Hematopoietic multipotent progenitor cell treated with erythropoietin and hydrocortisone succinate and interleukin-3 and kit ligand, for 8 days (in vitro differentiated cells): ENCODE measurements around the gene RPS23.

Source experiments
- DNase-seq: peaks from one replicate; pipeline ENCODE4 v3.0.0-alpha.2; 2015

The RPS23 gene

DNA sequence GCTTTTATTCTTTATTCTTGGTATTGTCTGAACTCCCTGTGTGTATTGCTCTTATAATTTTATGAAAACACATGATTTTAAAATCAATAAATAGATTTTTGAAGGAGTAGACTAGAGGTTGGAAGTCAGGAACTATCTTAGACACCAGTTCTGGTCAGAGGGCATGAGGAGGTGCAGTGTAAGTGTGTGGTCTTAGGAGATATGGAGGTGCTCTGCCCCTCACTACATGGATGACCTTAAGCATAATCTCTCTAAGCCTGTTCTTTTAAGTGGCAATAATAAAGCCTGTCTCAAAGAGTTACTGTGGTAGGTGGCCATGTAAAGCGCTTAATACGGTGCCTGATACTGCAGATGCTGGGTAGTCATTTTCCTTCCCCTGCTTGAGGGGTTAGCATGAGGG, 34.0 kb downstream of the RPS23 start:
- DNase-seq, result no peak

GRCh38 chr5:82234885-82235284, 43.3 kb downstream of the RPS23 start:
- DNase-seq, result no peak

- DNase-seq, result peak; percentile 74
Observed at GRCh38 chr5:82225525-82226172, 52.5 kb downstream of the RPS23 start.
